Measurements from ENCODE around the gene NRG2. TPM values are rescaled to one million over a fixed set of nuclear protein-coding genes. Genes with fewer than 3 reads are reported as not detected.

NRG2 gene
- total and polyA plus RNA-seq, 2 donors, result 1.4 to 5.1 TPM

DNA sequence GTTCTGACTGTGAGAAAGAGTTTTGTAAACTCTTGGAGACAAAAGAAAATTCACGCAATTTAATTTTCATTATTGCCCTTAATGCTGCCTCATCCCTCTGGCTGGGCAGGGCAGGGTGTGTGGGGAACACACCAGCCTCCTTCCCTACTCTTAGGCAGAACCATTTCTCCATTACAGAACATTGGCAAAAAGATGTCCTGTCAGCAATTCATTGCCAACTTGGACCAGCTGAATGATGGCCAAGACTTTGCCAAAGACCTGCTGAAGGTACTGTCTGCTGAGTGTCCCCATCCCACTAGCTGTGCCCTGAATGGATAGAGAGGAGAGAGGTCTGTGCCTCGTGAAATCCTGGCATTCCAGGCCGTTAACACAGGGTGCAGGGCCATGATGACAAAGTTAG is 209.6 kb downstream of the NRG2 start:
- Histone ChIP-seq H3K27ac (ENCODE audit: low read depth) (no peak overlapping the region), H3K4me3 (ENCODE audit: low read depth, low read length) (no peak overlapping the region), H3K4me1 (ENCODE audit: insufficient read depth) (no peaks in the 10 kb centered on the region), H3K36me3 (ENCODE audit: insufficient read depth) (no peaks in the 10 kb centered on the region)
- 53% methylated on average over 3 of the region's 3 CpGs for WGBS
- no peak for DNase-seq (ENCODE audit: extremely low spot score)

DNA sequence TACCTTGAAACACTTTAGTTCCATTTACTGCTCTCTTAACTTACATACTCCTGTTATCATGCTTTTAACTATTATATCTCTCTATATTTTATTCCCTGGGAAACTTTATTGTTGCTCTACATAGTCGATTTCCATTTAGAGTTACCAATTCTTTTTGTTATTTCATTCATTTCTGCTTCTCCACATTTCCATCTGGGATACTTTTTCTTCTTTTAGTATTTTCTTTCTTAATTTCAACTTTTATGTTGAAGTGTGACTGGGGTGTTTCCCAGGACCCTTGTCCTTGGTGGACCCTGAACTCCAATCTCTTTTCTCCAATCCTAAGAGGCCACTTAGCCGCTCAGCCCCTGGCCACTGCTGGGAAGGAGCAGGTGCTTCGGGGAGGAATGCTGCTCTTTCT is 211.5 kb downstream of the NRG2 start:
- 65% methylated on average over 3 of the region's 3 CpGs for WGBS
- H3K27ac ChIP-seq (ENCODE audit: low read depth), result no peak overlapping the region
- H3K36me3 ChIP-seq (ENCODE audit: insufficient read depth), result no peaks in the 10 kb centered on the region

DNA sequence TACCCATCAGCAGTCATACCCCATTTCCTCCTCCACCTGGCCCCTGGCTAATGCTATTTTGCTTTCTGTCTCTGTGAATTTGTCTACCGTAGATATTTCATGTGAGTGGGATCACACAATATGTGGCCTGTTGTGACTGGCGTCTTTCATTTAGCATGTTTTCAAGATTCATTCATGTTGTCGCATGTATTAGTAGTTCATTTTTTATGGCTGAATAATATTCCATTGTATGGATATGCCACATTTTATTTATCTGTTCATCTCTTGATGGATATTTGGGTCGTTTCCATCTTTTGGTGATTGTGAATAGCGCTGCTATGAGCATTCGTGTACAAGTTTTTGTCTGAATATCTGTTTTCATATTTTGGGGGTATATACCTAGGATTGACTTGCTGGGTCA is 213.6 kb downstream of the NRG2 start:
- Histone ChIP-seq H3K4me3 (ENCODE audit: low read depth, low read length) (no peak overlapping the region), H3K27ac (ENCODE audit: low read depth) (no peak overlapping the region), H3K4me1 (ENCODE audit: insufficient read depth) (no peaks in the 10 kb centered on the region), H3K36me3 (ENCODE audit: insufficient read depth) (no peaks in the 10 kb centered on the region)
- no peak for DNase-seq (ENCODE audit: extremely low spot score)
- 86% methylated on average over 6 of the region's 6 CpGs for WGBS

More for the DNA sequence above, 211.5 kb downstream of the NRG2 start:
- Histone ChIP-seq H3K4me1 (ENCODE audit: insufficient read depth) (no peaks in the 10 kb centered on the region), H3K4me3 (ENCODE audit: low read depth, low read length) (no peak overlapping the region)
- DNase-seq (ENCODE audit: extremely low spot score), result no peak

DNA sequence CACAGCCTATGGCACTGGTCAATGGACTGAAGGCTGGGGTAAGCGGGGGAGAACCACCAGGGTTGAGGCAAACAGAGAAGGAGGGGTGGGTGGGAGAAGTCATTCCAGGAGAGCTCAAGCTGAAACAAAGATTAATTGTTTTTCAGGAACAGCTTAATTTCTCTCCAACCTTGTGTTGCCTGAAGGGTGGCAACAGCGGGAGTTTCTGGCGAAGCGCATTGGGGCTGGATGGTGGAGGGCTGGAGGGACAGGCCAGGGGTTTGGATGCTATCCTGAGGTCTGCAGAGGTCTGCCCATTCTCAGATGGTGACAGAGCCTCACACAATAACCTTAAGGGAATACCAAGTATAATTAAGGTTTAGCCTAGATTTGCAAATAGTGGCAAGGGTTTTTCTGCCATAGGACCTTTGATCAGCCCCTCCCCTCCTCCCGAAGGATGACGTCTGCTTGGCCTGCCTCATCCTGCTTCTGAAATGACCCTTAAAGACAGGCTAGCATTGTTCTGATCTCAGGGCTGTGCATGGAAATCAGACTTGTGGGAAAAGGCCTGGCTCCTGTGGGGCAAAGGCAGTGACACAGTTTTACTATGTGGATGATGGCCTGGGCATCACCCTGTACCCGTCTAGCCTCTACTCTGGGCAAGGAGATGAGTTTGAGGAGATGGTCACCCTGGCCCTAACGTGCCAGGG is 214.7 kb downstream of the NRG2 start:
- H3K4me3 ChIP-seq (ENCODE audit: low read depth, low read length), result no peak overlapping the region
- no peaks in the 10 kb centered on the region for H3K4me1 ChIP-seq (ENCODE audit: insufficient read depth)
- no peak for DNase-seq (ENCODE audit: extremely low spot score)
- WGBS, result 76% methylated on average over 8 of the region's 8 CpGs
- no peak overlapping the region for H3K27ac ChIP-seq (ENCODE audit: low read depth)
- H3K36me3 ChIP-seq (ENCODE audit: insufficient read depth), result no peaks in the 10 kb centered on the region

DNA sequence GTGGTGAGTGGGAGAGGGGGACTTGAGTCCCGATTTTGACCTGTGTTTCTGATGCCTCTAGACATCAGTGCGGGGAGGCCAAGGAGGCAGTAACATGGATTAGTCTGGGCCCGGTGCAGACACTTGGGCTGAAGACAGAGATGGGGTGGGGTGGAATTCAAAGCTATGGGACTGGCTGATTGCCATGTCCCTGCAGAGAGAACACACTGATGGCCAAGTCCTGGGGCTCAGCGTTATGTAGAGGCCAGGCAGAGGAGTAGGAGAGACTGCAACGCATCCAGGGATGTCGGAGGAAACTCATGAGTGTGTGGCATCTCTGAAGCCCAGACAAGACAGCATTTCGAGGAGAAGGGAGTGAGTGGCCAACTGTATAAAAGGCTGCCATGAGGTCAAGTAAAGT is 217.4 kb downstream of the NRG2 start:
- no peak overlapping the region for H3K4me3 ChIP-seq (ENCODE audit: low read depth, low read length)
- H3K4me1 ChIP-seq (ENCODE audit: insufficient read depth), result no peaks in the 10 kb centered on the region
- 71% methylated on average over 7 of the region's 7 CpGs for WGBS
- no peak overlapping the region for H3K27ac ChIP-seq (ENCODE audit: low read depth)
- no peaks in the 10 kb centered on the region for H3K36me3 ChIP-seq (ENCODE audit: insufficient read depth)
- DNase-seq (ENCODE audit: extremely low spot score), result no peak

DNA sequence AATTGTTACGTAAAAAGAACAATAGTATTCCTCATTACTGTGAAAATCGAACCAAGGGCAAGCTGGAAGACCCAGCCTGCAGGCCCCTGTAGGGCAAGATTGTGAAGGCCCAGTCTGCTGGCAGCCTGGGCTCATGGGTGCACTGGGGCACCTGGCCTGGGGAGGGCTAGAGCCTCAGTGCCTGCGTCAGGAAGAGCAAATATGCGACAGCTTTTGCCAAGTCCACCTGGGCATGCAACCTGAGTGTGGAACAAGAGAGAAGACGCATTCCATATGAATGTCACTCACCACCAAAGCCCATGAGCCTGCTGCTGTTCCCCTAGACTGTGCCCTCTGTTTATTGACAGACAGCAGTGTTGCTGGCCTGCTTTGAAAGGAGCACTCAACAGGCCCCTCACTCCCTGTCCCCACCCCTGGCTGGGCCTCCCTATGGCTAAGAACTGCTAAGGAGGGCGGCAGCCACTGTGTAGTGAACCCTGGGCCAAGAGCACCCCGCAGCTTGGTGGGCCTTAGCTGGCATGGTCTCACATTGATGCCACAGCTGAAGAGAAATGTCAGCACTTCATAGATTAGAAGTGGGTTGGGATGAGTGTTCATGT is 219.2 kb downstream of the NRG2 start:
- no peak for DNase-seq (ENCODE audit: extremely low spot score)
- WGBS, result 91% methylated on average over 7 of the region's 7 CpGs
- H3K4me1 ChIP-seq (ENCODE audit: insufficient read depth), result no peaks in the 10 kb centered on the region
- no peaks in the 10 kb centered on the region for H3K36me3 ChIP-seq (ENCODE audit: insufficient read depth)
- no peak overlapping the region for H3K4me3 ChIP-seq (ENCODE audit: low read depth, low read length)
- no peak overlapping the region for H3K27ac ChIP-seq (ENCODE audit: low read depth)

DNA sequence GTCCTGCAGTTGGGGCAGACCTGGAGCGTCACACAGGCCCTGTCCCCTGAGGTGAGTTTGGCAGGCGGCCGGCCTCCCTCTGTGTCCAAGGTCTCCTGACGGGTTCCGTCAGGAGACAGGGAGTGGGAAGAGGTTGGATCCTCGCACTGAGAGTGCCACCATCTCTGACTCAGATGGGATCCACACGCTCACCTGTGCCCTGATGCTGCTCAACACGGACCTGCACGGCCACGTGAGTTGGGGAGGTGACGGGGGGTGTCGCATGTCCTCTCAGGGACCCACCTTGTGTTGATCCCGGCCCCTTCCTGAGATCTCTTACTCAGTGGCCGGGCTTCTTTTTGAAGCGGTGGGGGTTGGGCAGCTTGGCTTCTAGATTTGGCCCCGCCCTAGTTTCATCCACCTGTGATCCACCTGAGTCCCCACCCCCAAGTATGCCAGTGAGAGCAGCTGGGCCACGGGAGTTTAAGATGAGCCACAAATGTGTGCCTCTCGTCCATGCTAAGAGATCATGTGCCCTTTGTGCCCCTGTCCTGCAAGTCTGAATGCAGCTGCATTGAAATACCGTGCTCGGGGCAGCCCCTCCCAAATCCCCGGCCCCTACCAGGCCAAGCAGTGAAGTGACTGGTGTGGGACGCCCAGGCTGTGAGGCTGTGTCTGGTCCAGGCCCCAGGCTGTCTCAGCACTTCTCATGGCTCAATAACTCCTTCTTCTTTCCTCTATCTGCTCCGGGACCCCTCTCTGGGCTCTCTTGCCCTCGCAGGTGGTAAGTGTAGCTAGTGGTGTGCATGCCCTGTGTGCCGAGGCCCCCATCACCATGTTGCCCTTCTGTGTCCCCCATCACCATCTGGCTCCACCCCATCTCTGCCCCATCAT is 220.3 kb downstream of the NRG2 start:
- H3K4me3 ChIP-seq (ENCODE audit: low read depth, low read length), result no peak overlapping the region
- WGBS, result 84% methylated on average over 25 of the region's 25 CpGs
- no peak overlapping the region for H3K27ac ChIP-seq (ENCODE audit: low read depth)
- H3K36me3 ChIP-seq (ENCODE audit: insufficient read depth), result no peaks in the 10 kb centered on the region
- no peak for DNase-seq (ENCODE audit: extremely low spot score)
- no peaks in the 10 kb centered on the region for H3K4me1 ChIP-seq (ENCODE audit: insufficient read depth)

DNA sequence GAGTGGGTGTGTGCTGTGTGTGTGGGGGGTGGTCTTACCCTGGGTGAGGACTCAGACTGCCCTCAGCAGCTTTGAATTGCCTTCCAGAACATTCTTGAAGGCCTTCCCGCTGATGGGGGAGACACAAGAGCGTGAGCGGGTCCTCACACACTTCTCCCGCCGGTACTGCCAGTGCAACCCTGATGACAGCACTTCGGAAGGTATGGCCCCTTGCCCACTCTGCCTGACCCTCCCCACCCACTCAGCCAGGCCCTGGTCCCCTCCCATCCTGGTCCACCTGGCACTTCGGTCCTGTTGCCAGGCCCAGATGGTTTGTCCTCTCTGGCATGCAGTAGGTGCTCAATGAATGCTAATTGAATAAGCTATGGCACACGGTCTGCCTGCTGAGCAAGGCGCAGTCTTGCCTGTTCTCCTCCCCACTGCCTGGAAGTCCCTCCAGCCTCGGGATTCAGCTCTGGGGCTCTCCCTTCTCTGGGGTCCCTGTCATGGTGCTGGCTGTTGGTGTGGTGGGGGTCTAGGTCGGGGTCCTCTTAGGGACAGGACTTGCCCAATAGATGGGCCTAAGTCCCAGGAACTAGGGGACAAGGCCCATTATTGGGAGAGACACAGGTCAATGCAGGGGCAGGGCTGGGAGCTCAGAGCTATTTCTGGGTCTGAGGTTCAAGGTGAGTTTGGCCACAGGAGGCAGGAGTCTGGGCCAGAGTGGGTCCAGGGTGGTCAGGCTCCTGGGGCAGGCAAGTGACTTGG is 221.1 kb downstream of the NRG2 start:
- no peak for DNase-seq (ENCODE audit: extremely low spot score)

DNA sequence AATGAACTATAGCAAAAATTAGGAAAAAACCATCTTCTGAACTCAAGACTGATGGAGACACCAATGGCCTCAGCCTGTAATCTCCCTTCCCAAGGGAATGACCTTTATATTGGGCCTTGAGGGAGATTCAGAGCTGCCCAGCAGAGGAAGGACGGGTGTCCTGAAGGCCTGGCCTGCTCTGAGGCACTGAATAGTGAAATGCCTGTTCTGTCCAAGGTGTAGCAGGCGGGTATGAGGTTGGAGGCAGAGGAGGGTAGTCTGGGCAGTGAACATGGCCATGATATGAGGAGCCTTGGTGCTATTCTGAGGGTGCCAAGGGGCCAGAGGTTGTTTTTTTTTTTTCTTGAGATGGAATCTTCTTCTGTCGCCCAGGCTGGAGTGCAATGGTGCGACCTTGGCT is 222.5 kb downstream of the NRG2 start:
- Histone ChIP-seq H3K36me3 (ENCODE audit: insufficient read depth) (no peaks in the 10 kb centered on the region), H3K4me1 (ENCODE audit: insufficient read depth) (no peaks in the 10 kb centered on the region), H3K4me3 (ENCODE audit: low read depth, low read length) (no peak overlapping the region), H3K27ac (ENCODE audit: low read depth) (no peak overlapping the region)
- 87% methylated on average over 4 of the region's 4 CpGs for WGBS
- no peak for DNase-seq (ENCODE audit: extremely low spot score)

More for the DNA sequence above, 221.1 kb downstream of the NRG2 start:
- Histone ChIP-seq H3K36me3 (ENCODE audit: insufficient read depth) (no peaks in the 10 kb centered on the region), H3K4me3 (ENCODE audit: low read depth, low read length) (no peak overlapping the region), H3K27ac (ENCODE audit: low read depth) (no peak overlapping the region), H3K4me1 (ENCODE audit: insufficient read depth) (no peaks in the 10 kb centered on the region)
- WGBS, result 92% methylated on average over 11 of the region's 11 CpGs

DNA sequence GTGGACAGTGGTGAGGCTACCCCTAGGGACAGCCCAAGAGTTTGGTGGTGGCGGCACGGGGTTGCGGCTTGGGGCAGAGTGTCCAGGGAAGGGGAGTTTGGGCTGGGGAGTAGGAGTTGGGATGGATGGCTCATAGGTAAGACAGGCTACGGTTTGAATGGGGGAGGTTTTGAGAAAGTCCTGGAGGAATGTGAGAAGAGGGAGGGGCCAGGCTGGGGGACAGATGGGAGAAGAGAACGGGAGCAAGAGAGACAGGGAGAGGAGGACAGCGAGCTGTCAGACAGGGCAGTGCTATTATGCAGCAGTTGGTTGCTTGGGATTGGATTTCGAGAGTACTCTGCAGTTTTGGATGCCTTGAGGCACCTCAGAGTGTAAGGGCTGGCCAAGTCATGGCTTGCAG is 223.0 kb downstream of the NRG2 start:
- DNase-seq (ENCODE audit: extremely low spot score), result no peak
- H3K4me3 ChIP-seq (ENCODE audit: low read depth, low read length), result no peak overlapping the region

DNA sequence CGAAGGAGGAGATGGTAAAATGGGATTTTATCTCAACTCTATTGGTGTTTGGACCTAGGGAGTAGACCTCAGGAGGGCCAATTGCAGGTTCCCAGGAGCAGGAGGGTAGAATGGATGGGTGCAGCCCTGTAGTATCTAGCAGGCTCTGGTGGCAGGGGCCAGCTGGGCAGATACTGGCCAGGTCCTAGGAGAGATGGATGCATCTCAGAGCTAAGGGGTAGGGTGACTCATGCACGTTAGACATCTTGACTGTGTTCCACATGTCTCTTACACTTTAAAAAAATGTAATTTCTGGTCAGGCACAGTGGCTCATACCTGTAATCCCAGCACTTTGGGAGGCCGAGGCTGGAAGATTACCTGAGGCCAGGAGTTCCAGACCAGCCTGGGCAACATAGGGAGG is 225.1 kb downstream of the NRG2 start:
- H3K27ac ChIP-seq (ENCODE audit: low read depth), result no peak overlapping the region
- no peak for DNase-seq (ENCODE audit: extremely low spot score)
- no peaks in the 10 kb centered on the region for H3K4me1 ChIP-seq (ENCODE audit: insufficient read depth)
- no peaks in the 10 kb centered on the region for H3K36me3 ChIP-seq (ENCODE audit: insufficient read depth)
- WGBS, result 81% methylated on average over 3 of the region's 3 CpGs
- H3K4me3 ChIP-seq (ENCODE audit: low read depth, low read length), result no peak overlapping the region

More for the DNA sequence above, 223.0 kb downstream of the NRG2 start:
- no peaks in the 10 kb centered on the region for H3K4me1 ChIP-seq (ENCODE audit: insufficient read depth)
- H3K36me3 ChIP-seq (ENCODE audit: insufficient read depth), result no peaks in the 10 kb centered on the region
- H3K27ac ChIP-seq (ENCODE audit: low read depth), result no peak overlapping the region
- 63% methylated on average over 7 of the region's 7 CpGs for WGBS

DNA sequence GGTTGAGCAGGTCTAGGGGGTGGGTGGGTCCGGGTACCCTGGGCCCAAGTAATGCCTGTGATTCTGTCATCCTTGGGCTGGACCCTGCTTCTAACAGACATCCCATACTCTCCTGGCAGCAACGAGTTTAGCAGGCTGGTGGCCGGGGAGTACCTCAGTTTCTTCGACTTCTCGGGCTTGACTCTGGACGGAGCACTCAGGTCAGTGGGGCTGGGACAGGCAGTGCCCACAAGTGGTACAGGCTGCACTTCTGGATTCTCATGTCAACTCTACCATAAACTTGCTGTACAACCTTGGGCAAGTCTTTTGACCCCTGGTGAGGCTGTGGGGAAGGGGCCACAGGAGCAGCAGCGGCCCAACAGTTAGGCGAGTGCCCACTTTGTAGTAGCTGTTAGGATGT is 225.7 kb downstream of the NRG2 start:
- no peak overlapping the region for H3K27ac ChIP-seq (ENCODE audit: low read depth)
- DNase-seq (ENCODE audit: extremely low spot score), result no peak
- no peaks in the 10 kb centered on the region for H3K4me1 ChIP-seq (ENCODE audit: insufficient read depth)
- 91% methylated on average over 8 of the region's 8 CpGs for WGBS
- no peak overlapping the region for H3K4me3 ChIP-seq (ENCODE audit: low read depth, low read length)
- H3K36me3 ChIP-seq (ENCODE audit: insufficient read depth), result no peaks in the 10 kb centered on the region

DNA sequence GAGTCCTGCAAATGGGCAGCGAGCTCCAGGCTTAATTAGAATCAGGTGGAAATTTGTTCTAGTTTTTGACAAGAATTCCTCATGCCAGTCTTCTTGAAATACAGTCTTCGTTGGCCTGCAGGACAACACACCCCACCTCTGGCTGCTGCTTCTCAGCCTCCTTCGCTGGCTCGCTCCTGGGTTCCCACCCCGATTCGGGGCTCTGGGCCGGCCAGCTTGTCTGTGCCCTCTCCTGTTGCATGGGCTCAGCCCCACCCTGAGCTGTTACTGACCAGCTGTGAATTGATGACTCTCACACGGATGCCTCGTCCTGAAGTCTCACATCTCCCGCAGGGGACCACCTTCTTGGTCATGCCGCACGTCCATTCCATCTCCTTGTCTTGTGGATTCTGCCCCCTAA is 226.5 kb downstream of the NRG2 start:
- WGBS, result 83% methylated on average over 12 of the region's 12 CpGs
- H3K4me1 ChIP-seq (ENCODE audit: insufficient read depth), result no peaks in the 10 kb centered on the region
- H3K27ac ChIP-seq (ENCODE audit: low read depth), result no peak overlapping the region
- no peaks in the 10 kb centered on the region for H3K36me3 ChIP-seq (ENCODE audit: insufficient read depth)
- H3K4me3 ChIP-seq (ENCODE audit: low read depth, low read length), result no peak overlapping the region
- DNase-seq (ENCODE audit: extremely low spot score), result no peak

All from urinary bladder (tissue), 4 donors.